MM.1S (cell line): Measurements from ENCODE around the gene TOMM6.

ENCODE experiments used
- CTCF ChIP-seq: fragments of 300-600 bp; sonication (generic); IDR thresholded peaks from 2 replicates; pipeline ENCODE4 v1.5.1; 2016; ENCODE audit warnings: antibody characterized with exemption, low read length, mixed read lengths
- EZH2 ChIP-seq: fragments of 300-600 bp; sonication (generic); optimal IDR thresholded peaks from 2 replicates; pipeline ENCODE3; 2017; ENCODE audit warnings: low read depth, mild to moderate bottlenecking, antibody characterized with exemption, low read length, mixed read lengths
- EZH2phosphoT487 ChIP-seq: fragments of 300-600 bp; sonication (generic); IDR thresholded peaks from 2 replicates; pipeline ENCODE4 v1.6.1; 2018; ENCODE audit warnings: antibody characterized with exemption, low read length

GRCh38 chr6:41815587-41815986 is 28.1 kb downstream of the TOMM6 start:
- TF ChIP-seq CTCF (no peak), EZH2phosphoT487 (no peak), EZH2 (no peak)
